GM12891 (cell line): ENCODE results near the gene ARHGEF19.

ENCODE experiments used
- POLR2A ChIP-seq: IDR thresholded peaks from 2 replicates; pipeline ENCODE4 v1.6.1; 2011; ENCODE audit warnings: low read depth, low read length, control low read depth
- POLR2AphosphoS5 ChIP-seq: IDR thresholded peaks from 2 replicates; pipeline ENCODE4 v1.6.1; 2011; ENCODE audit warnings: low read depth, low read length, control low read depth
- SPI1 ChIP-seq: IDR thresholded peaks from 2 replicates; pipeline ENCODE4 v1.6.1; 2011; ENCODE audit warnings: low read depth, low read length, control low read depth
- TAF1 ChIP-seq: IDR thresholded peaks from 2 replicates; pipeline ENCODE4 v1.6.1; 2011; ENCODE audit warnings: low read depth, low read length, control low read depth

- TF ChIP-seq POLR2A (no peak), SPI1 (no peak), POLR2AphosphoS5 (no peak), TAF1 (no peak)
Measured at GRCh38 chr1:16170283-16170673, 42.2 kb downstream of the ARHGEF19 start.
